GM12878 (cell line): ENCODE data around the gene CELF6. TPM values are rescaled to one million over a fixed set of nuclear protein-coding genes. Genes with fewer than 3 reads are reported as not detected.

Experiments
- BCLAF1 ChIP-seq: fragments of 450-650 bp; IDR thresholded peaks from 2 replicates; pipeline ENCODE4 v1.6.1; 2017; ENCODE audit warnings: antibody characterized with exemption, mild to moderate bottlenecking, moderate library complexity
- CBX3 ChIP-seq: fragments of 200-600 bp; sonication (generic); IDR thresholded peaks from 2 replicates; pipeline ENCODE4 v1.6.1; 2016; ENCODE audit warnings: low read depth, borderline replicate concordance
- EGR1 ChIP-seq, 2 experiments: IDR thresholded peaks; 1 replicate in 1 of 2; 2 replicates in 1 of 2; pipeline ENCODE4 v1.6.1; 2011 to 2012; ENCODE audit warnings: low read depth in 2 of 2, low read length in 2 of 2, borderline replicate concordance in 1 of 2, mild to moderate bottlenecking in 1 of 2, moderate library complexity in 1 of 2
- EP300 ChIP-seq, 2 experiments: fragments of 150-350 bp in 1 of 2; IDR thresholded peaks; 2 replicates each; pipeline ENCODE4 v1.6.1; 2011 to 2012; ENCODE audit warnings: low read depth in 2 of 2, low read length in 2 of 2, borderline replicate concordance in 1 of 2, improper control_type of control experiment in 1 of 2, inconsistent platforms in 1 of 2; ENCODE audit not compliant: control insufficient read depth in 1 of 2
- FOXM1 ChIP-seq: IDR thresholded peaks from 2 replicates; pipeline ENCODE4 v1.6.1; 2012; ENCODE audit warnings: low read depth, mild to moderate bottlenecking, inconsistent platforms, low read length, moderate library complexity
- GATAD2B ChIP-seq: fragments of 450-650 bp; conservative IDR thresholded peaks from 2 replicates; pipeline ENCODE4 v1.6.1; 2017; ENCODE audit warnings: low read depth, mild to moderate bottlenecking, moderate library complexity
- IRF3 ChIP-seq: fragments of 450-650 bp; IDR thresholded peaks from 2 replicates; pipeline ENCODE4 v1.6.1; 2014; ENCODE audit warnings: mild to moderate bottlenecking
- MEF2A ChIP-seq: IDR thresholded peaks from 2 replicates; pipeline ENCODE4 v1.6.1; 2011; ENCODE audit warnings: low read depth, mild to moderate bottlenecking, low read length, moderate library complexity; ENCODE audit not compliant: insufficient read depth
- MXI1 ChIP-seq: fragments of 150-350 bp; IDR thresholded peaks from 2 replicates; pipeline ENCODE4 v1.6.1; 2011; ENCODE audit warnings: low read depth, mild to moderate bottlenecking, inconsistent platforms, low read length, improper control_type of control experiment
- MYC ChIP-seq: IDR thresholded peaks from 2 replicates; pipeline ENCODE4 v1.6.1; 2011; ENCODE audit warnings: mild to moderate bottlenecking, low read length, moderate library complexity, inconsistent platforms; ENCODE audit not compliant: insufficient read depth, insufficient replicate concordance, insufficient read length, severe bottlenecking
- NBN ChIP-seq: fragments of 450-650 bp; IDR thresholded peaks from 2 replicates; pipeline ENCODE4 v1.6.1; 2016
- POLR2A ChIP-seq: IDR thresholded peaks from 2 replicates; pipeline ENCODE4 v1.6.1; 2011; ENCODE audit warnings: low read depth, mild to moderate bottlenecking, low read length
- ZNF687 ChIP-seq: fragments of 450-650 bp; IDR thresholded peaks from 2 replicates; pipeline ENCODE4 v1.6.1; 2017; ENCODE audit warnings: mild to moderate bottlenecking, moderate library complexity
- polyA plus RNA-seq, 11 experiments: library from polyadenylated mRNA; depleted of rRNA in 4 of 11; unstranded in 6 of 11; stranded (reverse) in 5 of 11; fragments of >200 nt; fragmentation: Nextera tagmentation in 4 of 11; fragmentation: Illumina TruSeq in 1 of 11; extraction: Ambion mirVana in 4 of 11; extraction: Trizol in 1 of 11; gene quantifications; 1 replicate in 1 of 11; 2 replicates in 10 of 11; pipeline versions ENCODE4 v1.2.1 to v1.2.3, GENCODE V29; 2011 to 2016; ENCODE audit warnings: inconsistent platforms in 2 of 11, missing spikeins in 2 of 11, low read depth in 1 of 11
- total RNA-seq, 4 experiments: library from RNA; depleted of rRNA in 3 of 4; stranded (reverse); fragments of >200 nt in 3 of 4; fragmentation: Illumina TruSeq in 1 of 4; extraction: Trizol in 1 of 4; gene quantifications; 2 replicates each; pipeline versions ENCODE4 v1.2.1 to v1.2.3, GENCODE V29; 2013 to 2021
- TF ChIP-seq, protein P1 (sequence below): IDR thresholded peaks from 2 replicates; pipeline ENCODE4 v1.6.1; 2012; ENCODE audit warnings: mild to moderate bottlenecking, low read depth, low read length
- TF ChIP-seq, protein P2 (sequence below): IDR thresholded peaks from 2 replicates; pipeline ENCODE4 v1.6.1; 2011; ENCODE audit warnings: mild to moderate bottlenecking, low read depth, low read length, moderate library complexity; ENCODE audit not compliant: insufficient replicate concordance

CELF6 gene
- total and polyA plus RNA-seq, 10 of the 15 experiments (the other 5 are each of a cell fraction or from before 2014, with no cell fraction given), result 0.06 to 0.54 (median 0.23) TPM; not detected in 1

- TF ChIP-seq, protein P1, sequence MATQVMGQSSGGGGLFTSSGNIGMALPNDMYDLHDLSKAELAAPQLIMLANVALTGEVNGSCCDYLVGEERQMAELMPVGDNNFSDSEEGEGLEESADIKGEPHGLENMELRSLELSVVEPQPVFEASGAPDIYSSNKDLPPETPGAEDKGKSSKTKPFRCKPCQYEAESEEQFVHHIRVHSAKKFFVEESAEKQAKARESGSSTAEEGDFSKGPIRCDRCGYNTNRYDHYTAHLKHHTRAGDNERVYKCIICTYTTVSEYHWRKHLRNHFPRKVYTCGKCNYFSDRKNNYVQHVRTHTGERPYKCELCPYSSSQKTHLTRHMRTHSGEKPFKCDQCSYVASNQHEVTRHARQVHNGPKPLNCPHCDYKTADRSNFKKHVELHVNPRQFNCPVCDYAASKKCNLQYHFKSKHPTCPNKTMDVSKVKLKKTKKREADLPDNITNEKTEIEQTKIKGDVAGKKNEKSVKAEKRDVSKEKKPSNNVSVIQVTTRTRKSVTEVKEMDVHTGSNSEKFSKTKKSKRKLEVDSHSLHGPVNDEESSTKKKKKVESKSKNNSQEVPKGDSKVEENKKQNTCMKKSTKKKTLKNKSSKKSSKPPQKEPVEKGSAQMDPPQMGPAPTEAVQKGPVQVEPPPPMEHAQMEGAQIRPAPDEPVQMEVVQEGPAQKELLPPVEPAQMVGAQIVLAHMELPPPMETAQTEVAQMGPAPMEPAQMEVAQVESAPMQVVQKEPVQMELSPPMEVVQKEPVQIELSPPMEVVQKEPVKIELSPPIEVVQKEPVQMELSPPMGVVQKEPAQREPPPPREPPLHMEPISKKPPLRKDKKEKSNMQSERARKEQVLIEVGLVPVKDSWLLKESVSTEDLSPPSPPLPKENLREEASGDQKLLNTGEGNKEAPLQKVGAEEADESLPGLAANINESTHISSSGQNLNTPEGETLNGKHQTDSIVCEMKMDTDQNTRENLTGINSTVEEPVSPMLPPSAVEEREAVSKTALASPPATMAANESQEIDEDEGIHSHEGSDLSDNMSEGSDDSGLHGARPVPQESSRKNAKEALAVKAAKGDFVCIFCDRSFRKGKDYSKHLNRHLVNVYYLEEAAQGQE, result no peak
- peak; percentile 84 for TF ChIP-seq NBN
- no peak for TF ChIP-seq CBX3
- TF ChIP-seq BCLAF1, result no peak
- TF ChIP-seq GATAD2B, result peak; percentile 86
- TF ChIP-seq POLR2A, result peak; percentile 83
- peak; percentile 35 to 95 for TF ChIP-seq EGR1 (IDR thresholded peaks at IDR 0.05; ENCODE audit: borderline replicate concordance in 1 of 2, low read depth in 2 of 2, low read length in 2 of 2)
- TF ChIP-seq IRF3, result no peak
- no peak for TF ChIP-seq MXI1
- TF ChIP-seq, protein P2, sequence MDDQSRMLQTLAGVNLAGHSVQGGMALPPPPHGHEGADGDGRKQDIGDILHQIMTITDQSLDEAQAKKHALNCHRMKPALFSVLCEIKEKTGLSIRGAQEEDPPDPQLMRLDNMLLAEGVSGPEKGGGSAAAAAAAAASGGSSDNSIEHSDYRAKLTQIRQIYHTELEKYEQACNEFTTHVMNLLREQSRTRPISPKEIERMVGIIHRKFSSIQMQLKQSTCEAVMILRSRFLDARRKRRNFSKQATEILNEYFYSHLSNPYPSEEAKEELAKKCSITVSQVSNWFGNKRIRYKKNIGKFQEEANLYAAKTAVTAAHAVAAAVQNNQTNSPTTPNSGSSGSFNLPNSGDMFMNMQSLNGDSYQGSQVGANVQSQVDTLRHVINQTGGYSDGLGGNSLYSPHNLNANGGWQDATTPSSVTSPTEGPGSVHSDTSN, result no peak
- TF ChIP-seq MEF2A, result no peak
- no peak for TF ChIP-seq EP300 (IDR thresholded peaks at IDR 0.05; ENCODE audit: borderline replicate concordance in 1 of 2, control insufficient read depth in 1 of 2, low read depth in 2 of 2, low read length in 2 of 2)
- TF ChIP-seq FOXM1, result no peak
- peak; percentile 89 for TF ChIP-seq ZNF687
- TF ChIP-seq MYC, result no peak
Observed at GRCh38 chr15:72272213-72272996, 47.6 kb downstream of the CELF6 start, which contains the start of gene PARP6 (continued).
